ENCODE measurements around the gene GPR179.

GRCh38 chr17:38320482-38320881 is 23.3 kb downstream of the GPR179 start:
- TF ChIP-seq POLR2A (IDR thresholded peaks at IDR 0.05): no peak
- TF ChIP-seq CTCF (IDR thresholded peaks at IDR 0.05): no peak
- peak; percentile 16 to 75 (median 48) for TF ChIP-seq POLR2AphosphoS5 (IDR thresholded peaks at IDR 0.05)

Measured in breast epithelium (tissue), 3 donors.